HG03460 (cell line): Measurements from ENCODE around the gene IVD.

ENCODE experiments used
- ATAC-seq: cut with Tn5 transposase; IDR thresholded peaks from one replicate; pipeline ENCODE4 v1.9.1; 2021; ENCODE audit not compliant: unreplicated experiment

IVD gene

GRCh38 chr15:40405501-40406381, at the start of gene IVD:
IVD (plus strand) TSS chr15:40405795; CDS start chr15:40405828, 33 bp downstream.
- ATAC-seq, result peak; percentile 92

- ATAC-seq, result no peak
These were observed 49.5 kb upstream of the IVD start for GRCh38 chr15:40355976-40356585.

GRCh38 chr15:40357246-40357645, 48.3 kb upstream of the IVD start:
- no peak for ATAC-seq

- ATAC-seq, result peak; percentile 80
These were observed 47.7 kb upstream of the IVD start, which contains the start of gene DISP2 for GRCh38 chr15:40357723-40358470. DISP2 (plus strand) TSS chr15:40358219; CDS start chr15:40358322, 103 bp downstream.

- ATAC-seq, result no peak
These were observed 46.9 kb upstream of the IVD start for GRCh38 chr15:40358471-40359353.

DNA sequence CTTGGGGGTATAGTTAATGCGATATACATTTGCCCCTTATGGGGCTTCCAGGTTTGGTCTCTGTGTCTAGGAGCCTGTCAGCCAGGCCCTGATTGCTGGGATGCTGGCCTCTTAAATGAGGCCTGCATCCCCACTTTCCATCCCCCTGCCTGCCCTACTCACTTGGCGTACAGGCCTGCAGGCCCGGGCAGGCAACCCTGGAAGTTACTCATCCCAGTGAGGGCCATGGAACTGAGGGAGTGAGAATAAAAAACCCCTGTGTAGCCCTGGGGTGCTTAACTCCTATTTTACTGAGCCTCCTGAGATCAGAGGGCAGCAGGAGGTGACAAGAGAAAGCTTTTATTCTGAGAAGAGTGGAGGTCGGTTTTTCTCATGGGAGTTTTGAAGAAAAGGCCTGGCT, 45.6 kb upstream of the IVD start:
- ATAC-seq, result no peak

DNA sequence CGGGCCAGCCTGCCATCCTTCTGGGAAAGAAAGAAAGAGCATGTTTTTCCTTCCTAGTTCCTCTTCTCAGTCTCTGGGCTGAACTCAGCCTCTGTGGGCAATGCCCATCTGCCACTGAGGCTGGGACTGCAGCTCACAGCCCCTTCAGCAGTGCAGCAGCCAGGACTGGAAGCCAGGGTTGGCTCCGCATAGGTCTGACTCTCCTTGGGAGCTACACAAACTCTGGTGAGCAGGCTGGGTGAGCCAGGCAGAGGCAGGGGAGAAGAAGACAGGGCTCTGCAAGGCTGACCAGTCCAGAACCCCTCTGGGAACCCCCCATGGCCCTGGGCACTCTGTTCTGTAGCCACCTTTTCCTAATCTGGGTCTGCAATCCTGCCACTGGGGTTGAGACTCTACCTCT, 44.0 kb upstream of the IVD start:
- ATAC-seq, result no peak

DNA sequence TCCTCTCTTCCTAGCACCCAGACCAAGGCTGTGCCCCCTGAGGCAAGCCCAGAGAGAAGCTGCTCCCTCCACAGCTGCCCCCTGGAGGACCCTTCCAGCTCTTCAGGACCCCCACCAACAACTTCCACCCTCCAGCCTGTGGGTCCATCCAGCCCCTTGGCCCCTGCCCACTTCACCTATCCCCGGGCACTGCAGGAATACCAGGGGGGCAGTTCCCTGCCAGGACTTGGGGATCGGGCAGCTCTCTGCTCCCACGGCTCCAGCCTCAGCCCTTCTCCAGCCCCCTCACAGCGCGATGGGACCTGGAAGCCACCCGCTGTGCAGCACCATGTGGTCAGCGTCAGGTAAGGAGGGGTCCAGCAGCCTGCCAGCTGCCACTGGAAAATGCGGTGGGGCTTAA, 42.0 kb upstream of the IVD start:
- ATAC-seq, result no peak

GRCh38 chr15:40364251-40364650, 41.3 kb upstream of the IVD start:
- ATAC-seq, result no peak

GRCh38 chr15:40365016-40365415, 40.6 kb upstream of the IVD start:
- ATAC-seq, result no peak

DNA sequence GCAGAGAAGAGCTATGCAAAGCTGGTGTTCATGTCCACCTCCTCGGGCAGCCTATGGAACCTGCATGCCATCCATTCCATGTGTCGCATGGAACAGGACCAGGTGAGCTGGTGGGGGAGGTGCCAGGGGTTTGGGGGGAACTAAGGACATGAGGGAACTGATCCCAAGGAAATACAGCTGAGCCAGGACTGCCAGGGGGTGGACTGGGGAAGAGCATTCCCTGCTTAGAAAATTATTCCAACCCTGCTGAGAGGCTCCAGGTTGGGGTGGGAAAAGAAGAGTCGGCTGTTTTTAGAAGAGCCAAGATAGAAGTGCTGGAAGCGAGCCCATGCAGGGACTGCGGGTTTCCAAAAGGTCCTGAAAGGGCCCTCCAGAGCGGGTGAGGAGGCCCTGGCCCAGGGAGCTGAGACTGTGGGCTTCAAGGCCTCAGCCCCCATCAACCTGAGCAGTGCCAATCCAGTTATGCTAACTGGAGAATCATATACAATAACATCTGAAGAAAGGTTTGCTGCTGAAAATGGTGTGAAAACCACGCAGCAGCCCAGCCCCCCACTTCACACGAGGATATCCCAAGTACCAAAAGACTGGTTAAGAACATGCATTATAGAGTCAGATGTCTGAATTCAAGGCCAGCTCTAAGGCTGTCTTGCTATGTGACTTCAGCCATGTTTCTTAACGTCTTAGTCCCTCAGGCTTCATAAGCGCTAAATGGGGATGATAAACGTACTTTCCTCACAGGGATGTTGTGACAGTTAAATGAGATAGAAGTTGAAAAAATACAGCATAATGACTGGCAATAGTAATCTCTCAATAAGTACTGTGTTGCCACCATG, 39.8 kb upstream of the IVD start:
- no peak for ATAC-seq

DNA sequence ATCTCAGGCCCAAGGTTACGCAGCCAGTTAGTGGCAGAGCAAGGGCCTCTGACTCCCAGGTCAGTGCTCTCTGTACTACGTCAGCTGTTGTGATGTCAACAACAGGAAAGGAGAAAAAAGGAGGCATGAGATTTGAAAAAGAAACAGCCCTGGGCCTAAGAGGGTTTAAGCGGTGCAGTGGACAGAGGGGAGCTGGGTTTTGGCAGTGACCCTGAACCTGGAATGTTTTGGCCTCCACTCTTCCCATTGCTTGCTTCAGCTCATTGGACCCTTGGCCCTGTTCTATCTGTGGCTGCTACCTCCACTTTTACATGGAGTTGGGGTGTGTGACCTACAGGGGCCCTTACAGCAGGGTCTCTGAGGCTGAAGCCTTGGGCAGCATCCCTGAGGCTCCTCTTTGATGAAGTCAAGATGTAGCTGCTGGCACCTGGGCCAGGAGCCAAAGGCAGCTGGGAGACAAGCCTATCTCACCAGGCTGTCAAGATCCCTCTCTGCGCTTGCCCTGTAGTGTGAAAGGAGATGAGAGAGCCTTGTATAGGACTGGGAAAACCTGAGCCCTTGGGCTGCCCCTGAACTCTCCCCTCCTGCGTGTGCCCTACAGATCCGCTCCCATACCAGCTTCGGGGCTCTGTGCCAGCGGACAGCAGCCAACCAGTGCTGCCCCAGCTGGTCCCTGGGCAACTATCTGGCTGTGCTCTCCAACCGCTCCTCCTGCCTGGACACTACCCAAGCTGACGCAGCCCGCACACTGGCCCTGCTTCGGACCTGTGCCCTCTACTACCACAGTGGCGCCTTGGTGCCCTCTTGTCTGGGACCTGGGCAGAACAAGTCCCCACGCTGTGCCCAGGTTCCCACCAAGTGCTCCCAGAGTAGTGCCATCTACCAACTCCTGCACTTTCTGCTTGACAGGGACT, 38.9 kb upstream of the IVD start:
- no peak for ATAC-seq

- no peak for ATAC-seq
These were observed 38.3 kb upstream of the IVD start for GRCh38 chr15:40367371-40367685.

DNA sequence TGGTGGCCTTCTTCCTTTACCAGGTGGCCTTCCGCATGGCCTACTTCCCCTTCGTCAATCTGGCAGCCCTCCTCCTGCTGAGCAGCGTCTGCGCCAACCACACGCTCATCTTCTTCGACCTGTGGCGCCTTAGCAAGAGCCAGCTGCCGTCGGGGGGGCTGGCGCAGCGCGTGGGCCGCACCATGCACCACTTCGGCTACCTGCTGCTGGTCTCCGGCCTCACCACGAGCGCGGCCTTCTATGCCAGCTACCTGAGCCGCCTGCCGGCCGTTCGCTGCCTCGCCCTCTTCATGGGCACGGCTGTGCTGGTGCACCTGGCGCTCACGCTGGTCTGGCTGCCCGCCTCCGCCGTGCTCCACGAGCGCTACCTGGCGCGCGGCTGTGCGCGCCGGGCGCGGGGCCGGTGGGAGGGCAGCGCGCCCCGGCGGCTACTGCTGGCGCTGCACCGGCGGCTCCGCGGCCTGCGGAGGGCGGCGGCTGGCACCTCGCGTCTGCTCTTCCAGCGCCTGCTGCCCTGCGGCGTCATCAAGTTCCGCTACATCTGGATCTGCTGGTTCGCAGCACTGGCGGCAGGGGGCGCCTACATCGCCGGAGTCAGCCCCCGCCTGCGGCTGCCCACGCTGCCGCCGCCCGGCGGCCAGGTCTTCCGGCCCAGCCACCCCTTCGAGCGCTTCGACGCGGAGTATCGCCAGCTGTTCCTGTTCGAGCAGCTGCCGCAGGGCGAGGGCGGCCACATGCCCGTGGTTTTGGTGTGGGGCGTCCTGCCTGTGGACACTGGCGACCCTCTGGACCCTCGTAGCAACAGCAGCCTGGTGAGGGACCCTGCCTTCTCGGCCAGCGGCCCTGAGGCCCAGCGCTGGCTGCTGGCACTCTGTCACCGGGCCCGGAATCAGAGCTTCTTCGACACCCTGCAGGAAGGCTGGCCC, 37.6 kb upstream of the IVD start:
- peak; percentile 83 for ATAC-seq

DNA sequence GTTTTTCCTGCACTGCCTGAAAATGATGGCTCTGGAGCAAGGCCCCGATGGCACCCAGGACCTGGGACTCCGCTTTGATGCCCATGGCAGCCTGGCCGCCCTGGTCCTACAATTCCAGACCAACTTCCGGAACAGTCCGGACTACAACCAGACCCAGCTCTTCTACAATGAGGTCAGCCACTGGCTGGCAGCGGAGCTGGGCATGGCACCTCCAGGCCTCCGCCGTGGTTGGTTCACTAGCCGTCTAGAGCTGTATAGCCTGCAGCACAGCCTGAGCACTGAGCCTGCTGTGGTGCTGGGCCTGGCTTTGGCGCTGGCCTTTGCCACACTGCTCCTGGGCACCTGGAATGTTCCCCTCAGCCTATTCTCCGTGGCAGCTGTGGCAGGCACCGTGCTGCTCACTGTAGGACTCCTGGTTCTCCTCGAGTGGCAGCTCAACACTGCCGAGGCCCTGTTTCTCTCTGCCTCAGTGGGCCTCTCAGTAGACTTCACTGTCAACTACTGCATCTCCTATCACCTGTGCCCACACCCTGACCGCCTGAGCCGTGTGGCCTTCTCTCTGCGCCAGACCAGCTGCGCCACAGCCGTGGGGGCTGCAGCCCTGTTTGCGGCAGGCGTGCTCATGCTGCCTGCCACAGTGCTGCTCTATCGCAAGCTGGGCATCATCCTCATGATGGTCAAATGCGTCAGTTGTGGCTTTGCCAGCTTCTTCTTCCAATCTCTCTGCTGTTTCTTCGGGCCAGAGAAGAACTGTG, 36.7 kb upstream of the IVD start:
- ATAC-seq, result no peak

DNA sequence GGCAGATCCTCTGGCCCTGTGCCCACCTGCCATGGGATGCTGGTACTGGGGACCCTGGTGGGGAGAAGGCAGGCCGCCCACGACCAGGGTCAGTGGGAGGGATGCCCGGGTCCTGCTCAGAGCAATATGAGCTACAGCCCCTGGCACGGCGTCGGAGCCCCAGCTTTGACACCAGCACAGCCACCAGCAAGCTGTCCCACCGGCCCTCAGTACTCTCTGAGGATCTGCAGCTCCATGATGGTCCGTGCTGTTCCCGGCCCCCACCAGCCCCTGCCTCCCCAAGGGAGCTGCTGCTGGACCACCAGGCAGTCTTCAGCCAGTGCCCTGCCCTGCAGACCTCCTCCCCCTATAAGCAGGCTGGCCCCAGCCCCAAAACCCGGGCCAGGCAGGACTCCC, 36.1 kb upstream of the IVD start:
- no peak for ATAC-seq

DNA sequence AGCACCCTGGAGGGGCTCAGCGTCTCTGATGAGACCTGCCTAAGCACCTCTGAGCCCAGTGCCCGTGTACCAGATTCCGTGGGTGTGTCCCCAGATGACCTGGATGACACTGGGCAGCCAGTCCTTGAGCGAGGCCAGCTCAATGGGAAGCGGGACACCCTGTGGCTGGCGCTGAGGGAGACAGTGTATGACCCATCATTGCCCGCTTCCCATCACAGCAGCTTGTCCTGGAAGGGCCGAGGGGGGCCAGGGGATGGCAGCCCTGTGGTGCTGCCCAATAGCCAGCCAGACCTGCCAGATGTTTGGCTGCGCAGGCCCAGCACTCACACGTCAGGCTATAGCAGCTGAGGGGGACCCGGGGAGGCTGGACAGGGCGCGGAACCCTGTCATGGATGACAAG, 35.6 kb upstream of the IVD start:
- ATAC-seq, result no peak
